IPS DF 19.7 (cell line): ENCODE results near the gene INPP5B.

Experiments
- DNase-seq: peaks from one replicate; pipeline ENCODE4 v3.0.0-alpha.2; 2013; ENCODE audit warnings: low read depth, low spot score

Gene INPP5B

DNA sequence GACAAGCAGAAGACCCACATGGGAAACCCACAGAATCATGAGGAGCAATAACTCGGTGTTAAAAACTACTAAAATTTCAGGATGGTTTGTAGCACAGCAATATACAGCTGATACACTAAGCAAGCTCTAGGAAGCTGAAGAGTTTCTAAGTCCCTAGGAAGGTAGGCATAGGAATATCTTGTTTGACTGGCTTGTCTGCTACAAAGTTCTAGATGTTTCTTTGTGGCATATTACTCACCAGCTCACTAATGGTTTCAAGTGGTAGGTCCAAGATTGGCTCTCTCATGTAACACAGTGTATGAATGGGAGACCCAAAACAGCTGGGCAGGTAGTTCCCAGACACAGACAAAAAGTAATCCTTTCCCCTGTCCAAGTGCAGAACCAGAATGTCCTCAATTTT, 74.2 kb downstream of the INPP5B start:
- DNase-seq, result no peak

DNA sequence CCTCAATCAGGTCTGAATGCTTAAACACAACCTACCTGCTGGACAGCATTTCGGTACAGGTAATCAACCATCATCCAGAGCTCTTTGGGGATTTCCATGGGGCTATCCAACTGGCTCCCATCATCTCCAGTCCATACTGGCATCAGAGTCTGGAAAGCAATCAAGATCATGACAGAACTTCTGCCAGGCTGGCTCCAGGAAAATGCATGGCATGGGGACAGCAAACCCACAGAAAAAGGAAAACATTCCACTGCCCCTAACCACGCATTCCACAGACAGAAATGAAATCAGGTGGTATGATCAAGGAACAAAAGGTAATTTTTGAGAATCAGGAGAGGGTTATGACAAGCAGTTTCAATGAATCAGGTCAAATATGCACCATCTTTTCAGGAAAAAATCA, 78.4 kb downstream of the INPP5B start:
- DNase-seq, result no peak

DNA sequence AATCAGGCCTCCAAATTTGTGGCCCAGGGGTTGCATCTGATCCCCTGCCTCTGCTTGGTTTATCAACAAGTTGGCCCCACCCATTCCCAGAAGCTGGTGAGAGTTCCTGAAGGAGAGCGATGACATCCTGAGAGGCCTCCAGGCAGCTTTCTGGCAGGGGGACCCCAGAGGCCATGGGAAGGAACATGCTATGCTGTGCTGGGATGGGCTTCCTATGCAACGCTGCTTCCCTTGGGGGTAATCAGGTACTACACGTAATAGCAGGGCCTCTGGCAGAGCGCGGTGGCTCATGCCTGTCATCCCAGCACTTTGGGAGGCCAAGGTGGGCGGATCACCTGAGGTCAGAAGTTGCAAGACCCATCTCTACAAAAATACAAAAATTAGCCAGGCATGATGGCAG, 79.1 kb downstream of the INPP5B start:
- no peak for DNase-seq

DNA sequence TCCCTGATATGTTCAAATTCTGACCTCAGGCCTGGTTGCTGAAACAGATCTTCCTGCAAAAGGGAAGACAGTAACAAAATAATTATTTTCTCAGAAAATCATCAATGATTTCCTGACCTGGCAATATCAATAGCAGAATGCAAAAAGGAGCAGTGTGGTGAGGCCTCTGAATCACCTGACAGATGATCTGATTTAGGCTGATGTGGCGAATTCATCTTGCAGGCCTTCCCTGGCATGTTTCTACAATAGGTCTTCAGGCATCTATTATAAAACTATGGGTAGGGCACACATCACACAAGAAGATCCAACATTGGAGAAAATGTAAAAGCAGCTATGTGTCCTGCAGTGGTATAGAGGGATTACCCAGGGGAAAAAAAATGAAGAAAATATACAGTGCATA, 80.4 kb downstream of the INPP5B start:
- DNase-seq, result no peak

DNA sequence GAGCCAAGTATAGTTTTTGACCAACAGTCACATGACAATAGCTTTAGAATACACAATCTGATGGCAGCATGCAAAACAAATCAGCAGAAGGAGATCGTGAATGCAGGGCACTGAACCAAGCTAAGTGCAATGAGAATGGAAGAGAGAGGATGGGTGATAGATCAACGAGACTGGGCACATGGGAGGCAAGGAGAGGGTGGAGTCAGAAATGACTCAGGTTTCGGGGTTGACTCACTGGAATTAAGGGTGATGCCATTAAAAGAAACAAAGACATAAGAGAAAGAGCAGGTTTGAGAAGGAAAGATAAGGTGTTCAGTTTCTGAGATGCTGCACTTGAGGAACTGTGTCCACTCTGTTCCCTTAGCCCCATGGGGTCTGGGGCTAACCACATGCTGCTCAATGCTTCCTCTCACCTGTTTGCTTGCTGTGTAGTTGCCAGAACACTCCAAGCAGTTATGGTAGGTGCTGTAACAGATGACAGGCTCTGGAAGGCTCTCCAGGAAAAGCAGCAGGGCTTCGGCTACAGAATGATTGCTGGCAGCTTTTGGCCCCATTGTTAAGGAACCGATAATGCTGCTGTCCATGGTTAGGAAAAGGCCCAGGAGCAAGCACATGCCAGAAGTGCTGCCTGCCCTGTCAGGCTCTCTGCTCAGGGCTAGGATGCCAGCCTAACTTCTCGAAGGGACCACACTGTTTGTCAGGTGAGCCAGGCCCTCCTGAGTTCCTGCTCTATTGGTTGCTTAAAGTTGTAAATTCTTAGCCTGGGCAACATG, 81.3 kb downstream of the INPP5B start:
- no peak for DNase-seq

GRCh38 chr1:37862330-37862729, 84.5 kb downstream of the INPP5B start:
- DNase-seq, result no peak

DNA sequence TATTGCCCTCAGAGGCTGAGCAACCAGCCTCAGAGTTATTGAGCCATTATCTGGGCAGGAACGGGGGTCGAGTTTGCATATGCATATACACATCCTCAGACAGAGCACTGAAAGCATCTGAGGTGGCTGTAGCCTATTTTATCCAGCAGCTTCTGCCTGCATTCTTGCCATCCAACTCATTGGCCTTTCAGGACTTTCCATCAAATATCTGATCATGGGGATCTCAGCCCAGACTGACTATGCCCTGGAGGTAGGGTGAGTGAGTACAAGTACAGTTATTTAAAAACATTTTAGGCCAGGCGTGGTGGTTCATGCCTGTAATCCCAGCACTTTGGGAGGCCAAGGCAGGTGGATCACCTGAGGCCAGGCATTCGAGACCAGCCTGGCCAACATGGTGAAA, 85.7 kb downstream of the INPP5B start:
- DNase-seq, result no peak

DNA sequence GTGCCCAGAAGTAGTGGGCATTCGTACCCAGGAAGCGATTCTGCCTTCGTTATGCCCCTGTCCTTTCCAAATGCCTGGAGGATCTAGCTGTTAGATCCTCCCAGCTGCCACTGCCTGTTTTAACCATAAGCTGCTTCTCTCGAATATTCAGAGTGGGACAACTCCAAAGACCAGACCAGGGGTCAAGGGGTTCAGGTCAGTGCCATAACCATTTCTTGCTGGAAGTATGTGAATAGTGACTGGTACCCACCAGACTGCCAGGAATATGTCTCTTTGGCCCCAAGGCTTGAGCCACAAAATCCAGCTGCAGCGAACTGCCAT, 86.5 kb downstream of the INPP5B start:
- no peak for DNase-seq

GRCh38 chr1:37859507-37860345, 87.1 kb downstream of the INPP5B start, which contains the start of gene MTF1:
Gene MTF1, minus strand, starts transcription at chr1:37859592. Its CDS starts 1,934 bp downstream, at chr1:37857658.
- DNase-seq, result peak; percentile 88

DNA sequence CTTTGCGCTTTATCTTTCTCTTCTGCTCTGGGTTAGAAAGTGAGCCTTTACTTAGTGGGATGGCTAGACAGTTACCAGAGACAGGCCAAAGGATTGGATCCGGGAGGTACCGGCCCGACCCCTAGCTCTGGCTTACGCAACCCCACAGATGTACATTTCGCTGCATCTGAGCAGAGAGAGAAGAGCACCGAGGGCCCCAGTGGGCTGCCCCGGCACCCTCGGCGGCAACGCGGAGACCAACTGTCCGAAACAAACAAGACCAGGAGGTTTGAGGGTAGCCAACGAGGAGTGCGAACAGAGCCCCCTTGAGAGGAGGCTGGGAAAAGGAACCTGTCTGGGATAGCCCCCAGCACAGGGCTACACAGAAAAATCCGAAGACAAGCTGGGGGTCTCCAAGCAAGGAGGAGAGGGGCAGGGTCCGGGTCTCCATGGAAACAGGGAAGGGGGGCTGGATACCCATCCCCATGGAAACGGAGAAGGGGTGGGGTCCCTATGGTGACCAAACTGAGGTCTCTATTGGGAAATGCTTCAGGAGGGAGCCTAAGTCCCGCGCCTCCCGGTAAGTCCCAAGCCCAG, 87.8 kb downstream of the INPP5B start:
- no peak for DNase-seq

GRCh38 chr1:37854406-37854805, 92.4 kb downstream of the INPP5B start:
- no peak for DNase-seq

- no peak for DNase-seq
Observed at GRCh38 chr1:37853157-37853556, 93.7 kb downstream of the INPP5B start.

- no peak for DNase-seq
Observed at GRCh38 chr1:37851782-37852210, 95.1 kb downstream of the INPP5B start.

- DNase-seq, result no peak
Observed at GRCh38 chr1:37851262-37851661, 95.6 kb downstream of the INPP5B start.

DNA sequence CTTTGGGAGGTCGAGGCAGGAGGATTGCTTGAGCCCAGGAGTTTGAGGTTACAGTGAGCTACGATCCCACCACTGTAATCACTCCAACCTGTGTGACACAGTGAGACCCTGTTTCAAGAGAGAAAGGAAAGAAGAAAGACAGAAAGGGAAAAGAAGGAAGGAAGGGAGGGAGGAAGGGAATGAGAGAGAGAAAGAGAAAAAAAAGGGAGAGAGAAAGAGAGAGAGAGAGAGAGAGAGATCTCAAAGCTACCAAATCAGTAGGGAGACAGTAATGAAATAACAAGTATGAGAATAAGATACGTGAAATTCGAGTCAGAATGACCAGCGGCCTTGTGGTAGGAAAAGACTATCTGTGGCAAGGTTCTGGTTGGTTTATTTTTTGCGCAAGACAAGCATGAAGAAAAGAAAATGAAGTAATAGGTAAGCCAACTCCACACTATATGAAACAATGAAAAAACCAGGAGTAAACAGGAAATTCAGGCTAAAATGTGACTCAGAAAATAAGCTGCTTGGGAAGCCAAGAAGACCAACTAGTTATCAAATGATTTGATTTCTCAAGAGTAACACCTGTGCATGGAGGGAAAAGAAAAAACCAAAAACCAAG, 96.4 kb downstream of the INPP5B start:
- DNase-seq, result no peak

GRCh38 chr1:37849480-37849879, 97.4 kb downstream of the INPP5B start:
- no peak for DNase-seq

DNA sequence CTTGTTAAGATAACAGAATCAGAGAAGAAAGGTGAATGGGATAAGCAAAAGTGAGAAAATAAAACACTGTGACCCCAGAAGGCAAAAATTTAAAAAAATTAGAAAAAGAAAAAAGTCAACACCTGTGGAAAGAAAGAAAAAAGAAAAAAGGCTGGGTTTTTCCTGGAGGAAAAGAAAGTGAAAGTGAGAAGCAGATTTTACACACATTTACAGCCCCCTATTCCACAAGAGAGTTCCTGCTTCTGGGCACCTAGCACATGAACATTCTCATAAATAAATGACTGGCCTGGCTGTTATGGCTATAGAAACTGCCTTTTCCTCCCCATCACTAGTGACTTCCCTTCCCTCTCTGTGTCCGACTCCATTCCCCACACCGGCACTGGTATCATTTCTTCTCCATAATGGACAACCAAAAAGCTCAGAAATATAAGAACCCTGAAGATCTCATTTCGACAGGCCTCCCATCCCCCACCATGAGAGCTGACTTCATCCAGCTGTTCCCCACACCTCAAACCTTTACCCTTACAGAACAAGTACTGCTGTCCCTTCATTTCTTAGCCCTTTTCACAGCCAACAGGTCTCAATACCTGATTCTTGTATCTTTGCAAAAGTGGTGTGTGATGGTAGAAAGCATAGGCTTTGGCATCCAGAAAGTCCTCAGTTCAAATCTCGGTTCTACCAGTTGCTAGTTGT, 100.1 kb downstream of the INPP5B start:
- no peak for DNase-seq

GRCh38 chr1:37845786-37846185, 101.1 kb downstream of the INPP5B start:
- no peak for DNase-seq

DNA sequence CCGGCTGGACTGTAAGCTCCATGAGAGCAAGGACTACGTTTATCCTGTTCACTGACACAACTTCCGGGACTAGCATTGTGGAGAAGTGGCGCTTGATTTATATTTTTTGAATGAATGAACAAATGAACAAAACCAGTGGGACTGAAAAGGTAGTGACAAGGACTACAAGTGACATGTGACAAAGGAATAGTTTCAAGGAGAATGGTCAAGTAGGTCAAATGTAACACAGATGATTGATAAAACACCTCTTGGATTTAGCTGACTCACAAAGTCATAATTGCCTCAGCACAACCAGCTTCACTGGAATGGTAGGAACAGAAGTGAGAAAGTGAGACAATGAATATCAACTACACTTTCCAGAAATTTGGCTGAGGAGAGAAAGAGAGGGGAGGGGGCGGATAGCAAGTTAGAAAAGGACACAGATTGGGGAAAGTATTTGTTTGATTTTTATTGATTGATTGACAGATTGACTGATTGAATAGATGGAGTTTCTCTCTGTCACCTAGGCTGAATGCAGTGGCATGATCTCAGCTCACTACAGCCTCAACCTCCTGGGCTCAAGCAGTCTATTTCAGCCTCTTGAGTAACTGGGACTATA, 101.7 kb downstream of the INPP5B start:
- DNase-seq, result no peak

DNA sequence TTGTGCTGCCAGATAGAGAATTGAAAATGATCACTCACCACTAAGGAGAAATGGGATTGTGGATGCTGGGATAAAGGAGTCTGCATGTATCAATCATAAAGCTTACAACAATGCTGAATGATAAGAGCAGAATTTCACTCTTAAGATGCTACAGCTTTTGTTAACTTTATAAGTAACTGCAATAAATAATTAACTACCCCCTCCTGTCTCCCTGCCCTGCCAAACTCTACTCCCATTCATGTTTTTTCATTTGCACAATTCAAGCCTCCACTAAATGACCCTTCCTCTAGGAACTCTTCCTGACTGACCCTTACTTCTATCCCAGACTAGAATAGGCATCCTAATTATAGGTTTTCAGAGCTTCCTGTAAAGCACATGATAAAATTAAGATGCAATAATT, 102.3 kb downstream of the INPP5B start:
- DNase-seq, result no peak

DNA sequence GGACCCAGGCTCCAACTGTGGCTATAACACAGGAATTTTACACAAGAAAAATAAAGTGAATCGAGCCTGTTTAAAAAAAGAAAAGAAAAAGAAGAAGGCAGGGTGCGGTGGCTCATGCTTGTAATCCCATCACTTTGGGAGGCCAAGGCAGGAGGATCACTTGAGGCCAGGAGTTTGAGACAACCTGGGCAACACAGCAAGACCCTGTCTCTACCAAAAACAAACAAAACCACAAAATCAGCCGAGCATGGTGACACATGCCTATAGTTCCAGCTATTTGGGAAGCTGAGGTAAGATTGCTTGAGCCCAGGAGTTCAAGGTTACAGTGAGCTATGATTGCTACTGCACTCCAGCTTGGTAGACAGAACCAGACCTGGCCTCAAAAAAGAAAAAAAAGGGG, 105.2 kb downstream of the INPP5B start:
- no peak for DNase-seq
